Ovary (tissue), 3 donors: ENCODE data around the gene PHLDB3.

ENCODE experiments used
- CTCF ChIP-seq, 3 donors: fragments of 450-650 bp in 2 of 3; fragments of 200-600 bp in 1 of 3; IDR thresholded peaks; one replicate each; pipeline versions ENCODE4 v1.5.1 to v1.8.0; 2016 to 2022; ENCODE audit warnings: antibody characterized with exemption in 3 of 3, mild to moderate bottlenecking in 1 of 3
- POLR2A ChIP-seq: fragments of 450-650 bp; IDR thresholded peaks from one replicate; pipeline ENCODE4 v1.6.1; 2017; ENCODE audit warnings: antibody characterized with exemption, mild to moderate bottlenecking, moderate library complexity
- donor health status: DM: no; HTN: no; CAD: no.

GRCh38 chr19:43471091-43471490 lies 33.5 kb downstream of the PHLDB3 start:
- TF ChIP-seq CTCF (IDR thresholded peaks at IDR 0.05), result no peak
- TF ChIP-seq POLR2A, result no peak
